ENCODE measurements around the gene UBAC2. TPM values are rescaled to one million over a fixed set of nuclear protein-coding genes. Genes with fewer than 3 reads are reported as not detected.

UBAC2 gene
- total RNA-seq, 3 donors from 2014 or later, result 57.4 to 74.2 (median 67.5) TPM

DNA sequence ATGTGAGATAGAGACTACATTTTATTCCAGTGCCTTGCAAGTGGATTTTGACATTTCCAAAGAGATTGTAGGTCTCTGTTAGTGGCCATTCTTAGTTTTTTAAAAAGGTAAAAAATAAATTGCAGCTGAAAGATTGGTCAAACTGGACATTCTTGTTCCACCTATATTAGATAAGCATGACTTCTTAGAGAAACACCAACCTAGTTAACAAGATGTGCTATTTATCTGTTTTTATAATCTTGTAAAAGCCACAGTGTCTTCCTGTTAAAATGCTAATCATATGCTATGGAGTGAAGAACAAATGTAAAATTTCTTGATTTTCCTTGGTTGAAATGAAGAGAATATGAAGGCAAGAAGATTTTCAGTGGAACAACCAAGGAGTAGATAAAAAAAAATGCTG lies 140.0 kb downstream of the UBAC2 start:
- ATAC-seq, result no peak
- H3K36me3 ChIP-seq (ENCODE audit: low read depth), result no peaks in the 10 kb centered on the region
- H3K4me3 ChIP-seq, result no peak overlapping the region
- no peak for DNase-seq
- intact Hi-C loops (cut with DNase I, micrococcal nuclease), result no loop called here
- H3K4me1 ChIP-seq (ENCODE audit: low read depth), result no peaks in the 10 kb centered on the region
- TF ChIP-seq, protein P1, sequence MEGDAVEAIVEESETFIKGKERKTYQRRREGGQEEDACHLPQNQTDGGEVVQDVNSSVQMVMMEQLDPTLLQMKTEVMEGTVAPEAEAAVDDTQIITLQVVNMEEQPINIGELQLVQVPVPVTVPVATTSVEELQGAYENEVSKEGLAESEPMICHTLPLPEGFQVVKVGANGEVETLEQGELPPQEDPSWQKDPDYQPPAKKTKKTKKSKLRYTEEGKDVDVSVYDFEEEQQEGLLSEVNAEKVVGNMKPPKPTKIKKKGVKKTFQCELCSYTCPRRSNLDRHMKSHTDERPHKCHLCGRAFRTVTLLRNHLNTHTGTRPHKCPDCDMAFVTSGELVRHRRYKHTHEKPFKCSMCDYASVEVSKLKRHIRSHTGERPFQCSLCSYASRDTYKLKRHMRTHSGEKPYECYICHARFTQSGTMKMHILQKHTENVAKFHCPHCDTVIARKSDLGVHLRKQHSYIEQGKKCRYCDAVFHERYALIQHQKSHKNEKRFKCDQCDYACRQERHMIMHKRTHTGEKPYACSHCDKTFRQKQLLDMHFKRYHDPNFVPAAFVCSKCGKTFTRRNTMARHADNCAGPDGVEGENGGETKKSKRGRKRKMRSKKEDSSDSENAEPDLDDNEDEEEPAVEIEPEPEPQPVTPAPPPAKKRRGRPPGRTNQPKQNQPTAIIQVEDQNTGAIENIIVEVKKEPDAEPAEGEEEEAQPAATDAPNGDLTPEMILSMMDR (IDR thresholded peaks at IDR 0.05), result no peak
- H3K9me3 ChIP-seq, result no peaks in the 10 kb centered on the region

DNA sequence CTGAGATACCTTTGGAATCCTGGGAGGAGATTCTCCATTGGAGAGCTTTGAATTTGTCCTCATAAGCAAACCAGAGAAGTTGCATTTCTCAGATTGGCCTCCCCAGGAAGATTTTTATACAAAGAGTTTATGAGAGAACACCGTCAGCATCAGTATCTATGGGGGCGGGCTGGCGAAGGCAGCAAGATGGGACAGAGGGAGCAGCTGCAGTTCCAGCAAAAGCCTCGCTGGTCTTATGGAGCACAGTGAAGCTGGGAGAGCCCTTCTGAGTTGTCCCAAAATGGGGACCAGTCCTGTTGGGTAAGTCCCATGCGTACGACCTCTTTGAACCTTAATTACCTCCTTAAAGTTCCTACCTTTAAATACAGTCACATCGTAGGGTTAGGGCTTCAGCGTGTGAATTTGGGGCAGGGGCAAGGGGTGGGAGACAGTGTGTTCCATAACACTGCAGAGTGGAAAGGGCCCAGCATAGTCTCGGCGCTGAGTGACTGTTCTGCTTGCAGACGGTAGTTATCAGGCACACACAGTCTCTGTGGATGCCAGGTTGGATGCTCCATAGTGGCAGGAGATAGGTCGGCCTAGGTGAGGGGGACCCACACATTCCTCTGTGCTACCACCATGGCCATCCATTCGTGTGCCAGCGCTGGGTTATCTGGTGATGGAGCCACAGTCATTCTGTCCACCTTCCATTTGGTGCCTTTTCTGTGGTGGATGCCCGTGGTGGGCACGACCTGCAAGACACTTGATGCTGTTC lies 141.5 kb downstream of the UBAC2 start:
- DNase-seq (no peak), ATAC-seq (no peak)
- TF ChIP-seq, protein P1 (IDR thresholded peaks at IDR 0.05), result no peak
- Histone ChIP-seq H3K4me3 (no peak overlapping the region), H3K4me1 (ENCODE audit: low read depth) (no peaks in the 10 kb centered on the region), H3K36me3 (ENCODE audit: low read depth) (no peaks in the 10 kb centered on the region), H3K9me3 (no peaks in the 10 kb centered on the region)
- intact Hi-C loops (cut with DNase I, micrococcal nuclease), result no loop called here

DNA sequence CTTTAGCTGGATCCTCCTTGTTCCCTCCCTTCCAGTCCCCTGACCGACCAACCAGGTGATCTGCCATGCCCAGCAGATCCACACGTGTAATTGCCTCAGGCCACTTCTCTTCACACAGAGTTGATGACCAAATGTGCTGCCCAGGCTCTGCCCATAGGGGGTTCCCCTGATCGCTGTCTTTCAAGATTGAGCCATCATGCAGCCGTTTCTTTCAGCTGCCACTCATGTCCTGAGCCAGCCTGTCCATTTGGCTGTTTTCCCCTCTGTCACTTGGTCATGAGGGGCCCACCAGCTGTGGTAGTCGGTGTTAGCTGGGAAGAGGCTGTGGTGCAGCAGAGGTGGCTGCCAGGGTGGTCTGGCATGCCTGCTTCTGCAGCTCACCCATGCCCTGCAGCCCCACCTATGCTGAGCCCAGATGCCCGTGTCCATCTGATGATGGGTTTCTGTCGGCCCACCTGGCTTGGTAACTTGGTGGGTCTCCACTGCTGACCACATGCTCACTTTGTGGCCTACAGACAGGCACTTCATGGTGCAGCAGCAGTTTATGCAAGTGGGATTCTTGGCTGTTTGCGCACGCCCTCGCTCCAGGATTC lies 142.2 kb downstream of the UBAC2 start:
- Histone ChIP-seq H3K4me1 (ENCODE audit: low read depth) (no peaks in the 10 kb centered on the region), H3K9me3 (no peaks in the 10 kb centered on the region), H3K36me3 (ENCODE audit: low read depth) (no peaks in the 10 kb centered on the region), H3K4me3 (no peak overlapping the region)
- TF ChIP-seq, protein P1 (IDR thresholded peaks at IDR 0.05), result no peak
- no peak for DNase-seq
- intact Hi-C loops (cut with DNase I, micrococcal nuclease), result no loop called here
- ATAC-seq, result no peak

DNA sequence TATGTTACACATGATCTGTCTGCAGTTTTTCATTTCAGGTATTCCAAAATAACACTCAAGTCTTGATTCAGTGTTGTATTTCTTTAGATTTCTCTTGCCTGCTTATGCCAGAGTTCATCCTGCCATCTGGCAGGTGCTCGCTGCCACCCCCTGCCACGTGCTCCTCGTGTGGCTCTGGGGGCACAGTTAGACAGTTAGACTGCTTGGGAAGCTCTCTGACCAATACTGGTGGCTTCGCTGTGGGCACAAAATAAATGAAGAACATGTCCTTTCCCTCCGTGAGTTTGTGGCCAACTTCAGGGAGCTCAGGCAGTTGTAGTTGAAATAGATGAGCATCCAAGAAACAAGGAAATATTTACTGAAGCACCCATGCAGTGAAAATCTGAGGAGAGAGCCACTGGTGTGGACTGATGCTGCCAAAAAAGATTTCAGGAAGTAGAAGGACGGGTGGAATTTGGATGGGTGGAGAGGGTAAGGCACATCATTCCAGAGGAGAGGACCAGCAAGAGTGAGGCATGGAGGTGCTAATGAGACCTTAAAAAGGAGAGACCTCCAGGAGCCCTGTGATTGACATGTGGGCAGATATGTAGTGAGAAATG lies 144.1 kb downstream of the UBAC2 start:
- Histone ChIP-seq H3K4me1 (ENCODE audit: low read depth) (no peaks in the 10 kb centered on the region), H3K4me3 (no peak overlapping the region), H3K36me3 (ENCODE audit: low read depth) (no peaks in the 10 kb centered on the region), H3K9me3 (no peaks in the 10 kb centered on the region)
- no peak for DNase-seq
- ATAC-seq, result no peak
- intact Hi-C loops (cut with DNase I, micrococcal nuclease), result no loop called here
- TF ChIP-seq, protein P1 (IDR thresholded peaks at IDR 0.05), result no peak

DNA sequence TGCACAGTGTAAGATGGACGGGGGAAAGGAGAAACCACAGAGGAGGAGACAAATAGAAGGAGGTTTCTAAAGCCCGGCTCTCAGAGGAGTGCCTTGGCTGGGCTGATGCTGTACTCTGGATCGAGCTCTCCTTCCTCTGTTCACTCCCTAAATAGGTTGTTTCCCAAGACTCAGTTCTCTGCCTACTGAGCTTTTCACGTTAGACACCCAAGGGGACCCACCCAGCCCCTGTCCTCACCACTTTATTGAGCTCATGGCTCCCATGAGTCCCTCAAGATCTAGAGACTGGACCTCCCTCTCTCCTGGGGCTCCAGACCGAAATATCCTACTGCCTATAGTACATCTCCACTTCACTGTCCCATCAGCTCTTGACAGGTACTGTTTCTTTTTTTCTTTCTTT lies 144.7 kb downstream of the UBAC2 start:
- intact Hi-C loops (cut with DNase I, micrococcal nuclease), result no loop called here
- TF ChIP-seq, protein P1 (IDR thresholded peaks at IDR 0.05), result no peak
- no peak overlapping the region for H3K4me3 ChIP-seq
- no peaks in the 10 kb centered on the region for H3K4me1 ChIP-seq (ENCODE audit: low read depth)
- ATAC-seq (no peak), DNase-seq (no peak)
- no peaks in the 10 kb centered on the region for H3K9me3 ChIP-seq
- H3K36me3 ChIP-seq (ENCODE audit: low read depth), result no peaks in the 10 kb centered on the region
